IPS-NIHi11 (cell line): ENCODE data around the gene FGD2.
"Not testable (repeated sequence)": the region's sequence is repeated elsewhere in the genome, so short reads cannot be mapped to it uniquely, and the experiment has no call there.

ENCODE experiments used
- DNase-seq: peaks from one replicate; pipeline ENCODE4 v3.0.0; 2012; ENCODE audit warnings: mixed read lengths, low spot score

FGD2 gene

GRCh38 chr6:37039958-37040357, 34.5 kb downstream of the FGD2 start:
- no peak for DNase-seq

GRCh38 chr6:37041521-37041920, 36.1 kb downstream of the FGD2 start:
- no peak for DNase-seq

- DNase-seq: no peak
Measured at GRCh38 chr6:37042150-37042549, 36.7 kb downstream of the FGD2 start.

- not testable (repeated sequence) for DNase-seq
Measured at GRCh38 chr6:37043091-37043490, 37.6 kb downstream of the FGD2 start.

- no peak for DNase-seq
Measured at GRCh38 chr6:37047346-37047688, 41.9 kb downstream of the FGD2 start.

- no peak for DNase-seq
Measured at GRCh38 chr6:37047689-37048402, 42.4 kb downstream of the FGD2 start.

GRCh38 chr6:37048403-37048850, 43.0 kb downstream of the FGD2 start:
- no peak for DNase-seq

- DNase-seq: no peak
Measured at GRCh38 chr6:37048851-37049757, 43.6 kb downstream of the FGD2 start.

GRCh38 chr6:37049758-37050044, 44.2 kb downstream of the FGD2 start:
- DNase-seq: no peak

- no peak for DNase-seq
Measured at GRCh38 chr6:37050045-37050853, 44.8 kb downstream of the FGD2 start.

- DNase-seq: no peak
Measured at GRCh38 chr6:37050854-37051137, 45.3 kb downstream of the FGD2 start.

- peak; percentile 87 for DNase-seq
Measured at GRCh38 chr6:37051138-37052026, 45.9 kb downstream of the FGD2 start.

- peak; percentile 78 for DNase-seq
Measured at GRCh38 chr6:37052027-37052628, 46.7 kb downstream of the FGD2 start.

- no peak for DNase-seq
Measured at GRCh38 chr6:37053683-37054082, 48.2 kb downstream of the FGD2 start.

- no peak for DNase-seq
Measured at GRCh38 chr6:37054171-37054570, 48.7 kb downstream of the FGD2 start.

GRCh38 chr6:37054580-37054979, 49.1 kb downstream of the FGD2 start:
- DNase-seq: no peak

GRCh38 chr6:37056112-37056403, 50.6 kb downstream of the FGD2 start:
- DNase-seq: peak; percentile 33

GRCh38 chr6:37056439-37057127, 51.1 kb downstream of the FGD2 start:
- peak; percentile 45 for DNase-seq

- no peak for DNase-seq
Measured at GRCh38 chr6:37057128-37057471, 51.6 kb downstream of the FGD2 start.

GRCh38 chr6:37057678-37058077, 52.2 kb downstream of the FGD2 start:
- no peak for DNase-seq

- DNase-seq: no peak
Measured at GRCh38 chr6:37058084-37058586, 52.7 kb downstream of the FGD2 start.
